Gastroesophageal sphincter (tissue), 4 donors: ENCODE results near the gene XIST. TPM values are rescaled to one million over a fixed set of nuclear protein-coding genes. Genes with fewer than 3 reads are reported as not detected.
A peak's percentile ranks its signal among the peaks of the same experiment; 100 is the strongest.

Experiments used
- ATAC-seq: fragments of 150-250 bp; one replicate; pipeline ENCODE4 v1.9.1; 2016; ENCODE audit warnings: mild to moderate bottlenecking, moderate library complexity
- H3K27ac ChIP-seq, 4 donors: fragments of 200-600 bp; sonication (generic) in 3 of 4; 1 replicate in 3 of 4; 2 replicates in 1 of 4; pipeline ENCODE4 v1.5.1; 2016 to 2019
- H3K27me3 ChIP-seq: fragments of 200-600 bp; sonication (generic); one replicate; pipeline ENCODE4 v1.5.1; 2019
- H3K36me3 ChIP-seq, 2 donors: fragments of 200-600 bp; sonication (generic); one replicate each; pipeline ENCODE4 v1.5.1; 2019; ENCODE audit warnings: control low read depth in 1 of 2
- H3K4me1 ChIP-seq, 3 donors: fragments of 200-600 bp; sonication (generic); 1 replicate in 2 of 3; 2 replicates in 1 of 3; pipeline ENCODE4 v1.5.1; 2016 to 2019; ENCODE audit warnings: control low read depth in 2 of 3
- H3K4me3 ChIP-seq, 2 donors: fragments of 200-600 bp; sonication (generic); one replicate each; pipeline ENCODE4 v1.5.1; 2019; ENCODE audit warnings: mild to moderate bottlenecking in 1 of 2, moderate library complexity in 1 of 2
- H3K9me3 ChIP-seq, 3 donors: fragments of 200-600 bp; sonication (generic); one replicate each; pipeline ENCODE4 v1.5.1; 2017 to 2019; ENCODE audit warnings: control low read depth in 2 of 3
- EP300 ChIP-seq: sonication (generic); formaldehyde crosslinking; IDR thresholded peaks from one replicate; pipeline ENCODE4 v1.6.1; 2017; ENCODE audit warnings: antibody characterized with exemption, mild to moderate bottlenecking
- POLR2A ChIP-seq, 2 donors: fragments of 450-650 bp; IDR thresholded peaks; one replicate each; pipeline ENCODE4 v1.6.1; 2017; ENCODE audit warnings: antibody characterized with exemption in 2 of 2, mild to moderate bottlenecking in 2 of 2, moderate library complexity in 1 of 2
- POLR2AphosphoS5 ChIP-seq: sonication (generic); formaldehyde crosslinking; IDR thresholded peaks from one replicate; pipeline ENCODE4 v1.6.1; 2017; ENCODE audit warnings: antibody characterized with exemption
- WGBS, 2 donors: methylation state at CpG; one replicate each; pipeline ENCODE4 v1.1.5; 2018; ENCODE audit warnings: low coverage in 1 of 2; 5-methylcytosine and 5-hydroxymethylcytosine counted together
- total RNA-seq, 4 donors: library from RNA; depleted of rRNA; stranded (reverse); fragments of >200 nt; gene quantifications; one replicate each; pipeline ENCODE4 v1.1.0, GENCODE V29; 2016
- TF ChIP-seq, protein P1 (sequence below), 4 experiments: fragments of 200-600 bp in 2 of 4; fragments of 450-650 bp in 2 of 4; sonication (generic) in 1 of 4; IDR thresholded peaks; one replicate each; pipeline ENCODE4 v1.5.1; 2017 to 2019; ENCODE audit warnings: antibody characterized with exemption in 4 of 4, mild to moderate bottlenecking in 2 of 4, moderate library complexity in 2 of 4

The XIST gene
- total RNA-seq, 4 donors from 2014 or later: 1.2 to 103 (median 27.4) TPM

DNA sequence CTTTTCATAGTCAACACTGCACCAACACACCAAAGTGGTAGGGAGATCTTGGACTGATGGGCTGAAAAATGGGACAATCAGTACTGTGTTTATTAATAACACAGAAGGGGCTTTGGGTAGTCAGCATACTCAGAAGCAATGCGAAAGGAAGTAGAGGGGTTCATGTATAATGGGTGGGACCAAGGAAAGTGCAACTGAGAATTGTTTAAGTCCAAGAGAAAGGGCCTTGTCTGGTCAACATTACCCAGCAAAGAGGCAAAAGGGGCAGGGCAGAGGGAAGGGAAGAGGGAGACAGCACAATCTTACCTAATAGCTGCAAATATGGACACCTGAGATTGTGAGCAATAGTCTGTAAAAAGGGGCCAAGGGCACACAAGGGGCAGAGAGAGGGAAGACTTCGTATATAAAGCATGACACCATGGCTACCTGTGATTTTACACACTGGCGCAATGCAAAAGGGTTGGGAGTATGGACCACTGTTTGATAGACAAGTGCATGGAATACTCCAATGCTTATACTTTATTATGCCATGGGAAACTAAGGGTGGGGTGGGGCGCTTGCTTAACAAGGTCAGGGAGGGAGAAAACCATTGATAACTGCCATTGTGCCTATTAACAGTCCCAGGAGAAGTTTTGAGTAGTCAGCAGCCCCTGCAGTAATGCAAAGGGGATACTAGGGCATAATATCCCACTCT is 9.8 kb downstream of the XIST start:
- no peaks in the 10 kb centered on the region for H3K9me3 ChIP-seq
- WGBS, 2 donors: 80 to 83% methylated on average over 1 to 3 of the region's 4 CpGs
- H3K36me3 ChIP-seq: no peaks in the 10 kb centered on the region
- no peak overlapping the region for H3K27ac ChIP-seq
- no peak overlapping the region for H3K4me3 ChIP-seq
- TF ChIP-seq EP300: no peak
- no peak for TF ChIP-seq POLR2A (IDR thresholded peaks at IDR 0.05)
- no peak for TF ChIP-seq POLR2AphosphoS5
- TF ChIP-seq, protein P1, sequence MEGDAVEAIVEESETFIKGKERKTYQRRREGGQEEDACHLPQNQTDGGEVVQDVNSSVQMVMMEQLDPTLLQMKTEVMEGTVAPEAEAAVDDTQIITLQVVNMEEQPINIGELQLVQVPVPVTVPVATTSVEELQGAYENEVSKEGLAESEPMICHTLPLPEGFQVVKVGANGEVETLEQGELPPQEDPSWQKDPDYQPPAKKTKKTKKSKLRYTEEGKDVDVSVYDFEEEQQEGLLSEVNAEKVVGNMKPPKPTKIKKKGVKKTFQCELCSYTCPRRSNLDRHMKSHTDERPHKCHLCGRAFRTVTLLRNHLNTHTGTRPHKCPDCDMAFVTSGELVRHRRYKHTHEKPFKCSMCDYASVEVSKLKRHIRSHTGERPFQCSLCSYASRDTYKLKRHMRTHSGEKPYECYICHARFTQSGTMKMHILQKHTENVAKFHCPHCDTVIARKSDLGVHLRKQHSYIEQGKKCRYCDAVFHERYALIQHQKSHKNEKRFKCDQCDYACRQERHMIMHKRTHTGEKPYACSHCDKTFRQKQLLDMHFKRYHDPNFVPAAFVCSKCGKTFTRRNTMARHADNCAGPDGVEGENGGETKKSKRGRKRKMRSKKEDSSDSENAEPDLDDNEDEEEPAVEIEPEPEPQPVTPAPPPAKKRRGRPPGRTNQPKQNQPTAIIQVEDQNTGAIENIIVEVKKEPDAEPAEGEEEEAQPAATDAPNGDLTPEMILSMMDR (IDR thresholded peaks at IDR 0.05): no peak
- ATAC-seq: no peak
- H3K4me1 ChIP-seq: peaks cover 0 to 2% (median 0%) of the 10 kb centered on the region in 3 donors
- no peaks in the 10 kb centered on the region for H3K27me3 ChIP-seq

DNA sequence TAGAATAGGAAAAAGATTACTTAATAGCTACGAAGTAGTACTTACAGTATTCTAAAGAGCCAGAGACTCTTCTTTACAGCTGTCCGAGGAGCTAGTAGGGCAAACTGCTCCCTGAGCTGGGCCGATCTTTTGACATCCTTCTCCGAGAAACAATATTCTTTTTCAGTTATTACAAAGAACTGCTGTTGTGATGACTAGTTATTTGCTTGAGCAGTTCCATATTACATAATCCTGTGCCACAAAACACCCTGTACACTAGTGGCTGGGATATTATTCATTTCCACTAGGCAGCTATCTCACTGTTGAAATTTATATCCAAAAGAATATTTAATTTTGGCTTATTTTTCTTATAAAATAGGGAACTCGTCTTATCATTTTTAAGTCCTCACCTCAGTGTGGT is 11.2 kb downstream of the XIST start:
- Histone ChIP-seq H3K27me3 (no peaks in the 10 kb centered on the region), H3K27ac (no peak overlapping the region), H3K36me3 (no peaks in the 10 kb centered on the region), H3K4me1 (peaks cover 0 to 2% (median 0%) of the 10 kb centered on the region in 3 donors), H3K9me3 (no peaks in the 10 kb centered on the region), H3K4me3 (no peak overlapping the region)
- no peak for TF ChIP-seq POLR2A (IDR thresholded peaks at IDR 0.05)
- TF ChIP-seq, protein P1 (IDR thresholded peaks at IDR 0.05): no peak
- WGBS, 2 donors: 61 to 77% methylated on average over 5 of the region's 5 CpGs
- peak; percentile 51 for ATAC-seq

DNA sequence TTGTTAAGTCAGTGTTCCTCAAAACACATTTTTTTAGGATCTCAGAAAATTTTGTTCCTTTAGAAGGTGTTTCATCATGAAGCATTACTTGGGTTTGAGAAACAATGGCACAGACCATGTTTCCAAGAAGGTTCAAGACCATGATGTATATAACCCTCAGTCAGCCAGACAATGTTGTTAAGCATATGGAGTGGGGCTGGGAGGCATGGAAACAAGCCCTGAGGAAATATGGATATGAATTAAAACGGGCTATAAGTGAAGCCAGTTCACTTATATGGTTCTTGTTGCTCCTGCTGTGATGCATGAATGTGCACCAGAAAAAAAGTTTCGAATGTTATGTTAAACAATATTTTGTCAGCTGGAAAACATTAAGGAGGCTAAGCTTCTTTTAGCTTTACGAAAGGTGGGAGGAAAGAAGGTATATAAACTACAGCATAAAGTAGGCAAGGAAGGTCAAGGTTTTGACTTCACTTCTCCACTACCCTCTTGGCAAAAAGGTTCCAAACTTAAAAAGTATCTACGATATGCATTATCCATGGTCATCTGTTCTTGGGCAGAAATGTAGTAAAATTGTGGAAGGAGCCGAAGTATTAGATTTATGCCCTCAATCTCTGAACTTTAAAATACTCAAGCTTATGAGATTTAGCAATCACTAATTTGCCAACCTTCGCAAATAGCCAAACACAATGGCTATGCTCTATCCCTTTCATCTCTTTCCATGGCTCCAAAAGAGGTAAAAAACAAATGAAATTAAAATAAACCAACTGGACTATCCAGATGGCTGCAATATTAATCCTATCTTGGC is 12.2 kb downstream of the XIST start:
- Histone ChIP-seq H3K27ac (no peak overlapping the region), H3K4me1 (no peaks in the 10 kb centered on the region), H3K9me3 (no peaks in the 10 kb centered on the region), H3K4me3 (no peak overlapping the region), H3K36me3 (no peaks in the 10 kb centered on the region), H3K27me3 (no peaks in the 10 kb centered on the region)
- TF ChIP-seq POLR2A (IDR thresholded peaks at IDR 0.05) (no peak), POLR2AphosphoS5 (no peak), EP300 (no peak)
- TF ChIP-seq, protein P1 (IDR thresholded peaks at IDR 0.05): no peak
- WGBS, 2 donors: 64 to 77% methylated on average over 4 to 6 of the region's 6 CpGs
- ATAC-seq: no peak

DNA sequence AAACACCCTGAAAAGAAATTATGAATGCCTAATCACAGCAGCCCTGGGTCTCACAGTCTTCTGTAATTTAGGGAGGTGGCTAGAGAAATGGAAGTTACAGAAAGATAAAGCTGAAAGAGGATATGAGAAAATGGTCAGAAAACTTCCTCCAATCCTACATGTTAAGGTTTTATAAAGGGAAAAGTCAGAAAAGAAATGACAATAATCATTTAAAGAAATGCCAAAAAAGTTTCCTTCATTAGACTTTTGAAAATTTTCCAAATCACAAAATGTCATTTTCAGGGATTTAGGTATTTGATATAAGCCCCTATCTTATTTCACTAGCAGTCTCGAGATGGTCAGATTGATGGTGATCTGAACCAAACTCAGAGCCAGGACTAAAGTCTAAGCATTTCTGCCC is 13.4 kb downstream of the XIST start:
- H3K36me3 ChIP-seq: no peaks in the 10 kb centered on the region
- TF ChIP-seq POLR2A (IDR thresholded peaks at IDR 0.05): no peak
- TF ChIP-seq EP300: no peak
- no peak for TF ChIP-seq POLR2AphosphoS5
- TF ChIP-seq, protein P1 (IDR thresholded peaks at IDR 0.05): no peak
- ATAC-seq: no peak
- H3K4me1 ChIP-seq: no peaks in the 10 kb centered on the region
- no peak overlapping the region for H3K27ac ChIP-seq
- WGBS, 2 donors: 50% methylated on average over 1 of the region's 1 CpG
- no peaks in the 10 kb centered on the region for H3K9me3 ChIP-seq
- no peaks in the 10 kb centered on the region for H3K27me3 ChIP-seq
- no peak overlapping the region for H3K4me3 ChIP-seq

DNA sequence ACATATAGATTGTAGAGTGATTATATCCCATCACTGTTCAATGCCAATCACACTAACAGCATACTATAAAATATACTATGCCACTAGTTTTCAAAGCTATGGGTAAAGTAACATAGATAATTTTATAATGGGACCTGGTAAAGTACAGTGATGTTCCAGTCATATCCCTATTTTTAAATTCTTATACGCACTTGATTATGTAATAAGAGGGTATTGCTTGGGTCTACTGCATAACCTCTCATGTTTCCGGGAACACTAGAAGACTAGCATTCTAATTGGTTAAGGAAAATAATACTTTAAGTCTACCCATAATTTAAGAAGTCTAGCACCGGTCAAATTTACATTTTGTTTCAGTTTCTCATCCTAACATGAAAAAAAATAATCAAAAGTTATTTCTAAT is 14.4 kb downstream of the XIST start:
- ATAC-seq: no peak
- no peaks in the 10 kb centered on the region for H3K27me3 ChIP-seq
- no peaks in the 10 kb centered on the region for H3K36me3 ChIP-seq
- H3K4me3 ChIP-seq: no peak overlapping the region
- 85 to 89% methylated on average over 3 of the region's 3 CpGs for WGBS, 2 donors
- no peaks in the 10 kb centered on the region for H3K4me1 ChIP-seq
- H3K27ac ChIP-seq: no peak overlapping the region
- TF ChIP-seq, protein P1 (IDR thresholded peaks at IDR 0.05): no peak
- TF ChIP-seq POLR2AphosphoS5 (no peak), EP300 (no peak), POLR2A (IDR thresholded peaks at IDR 0.05) (no peak)
- H3K9me3 ChIP-seq: no peaks in the 10 kb centered on the region
